Nephron progenitor cell (in vitro differentiated cells): ENCODE results near the gene CRISPLD2.

Experiments used
- DNase-seq: peaks from one replicate; pipeline ENCODE4 v3.0.0; 2021
- H3K27ac Mint-ChIP-seq: 2 replicates; pipeline ENCODE4 v1.8.0; 2021; ENCODE audit warnings: mild to moderate bottlenecking, moderate library complexity, mixed read lengths
- H3K27me3 Mint-ChIP-seq: 2 replicates; pipeline ENCODE4 v1.8.0; 2021; ENCODE audit warnings: mild to moderate bottlenecking, low read depth, mixed read lengths; ENCODE audit not compliant: poor library complexity
- H3K36me3 Mint-ChIP-seq: 2 replicates; pipeline ENCODE4 v1.8.0; 2021; ENCODE audit warnings: low read depth, mixed read lengths
- H3K4me1 Mint-ChIP-seq: 2 replicates; pipeline ENCODE4 v1.8.0; 2021; ENCODE audit warnings: mixed read lengths
- H3K4me3 Mint-ChIP-seq: 2 replicates; pipeline ENCODE4 v1.8.0; 2021; ENCODE audit warnings: mild to moderate bottlenecking, moderate library complexity, mixed read lengths
- H3K9me3 Mint-ChIP-seq: 2 replicates; pipeline ENCODE4 v1.8.0; 2021; ENCODE audit warnings: mild to moderate bottlenecking, moderate library complexity, mixed read lengths
- CTCF ChIP-seq: fragments of 200-600 bp; sonication (generic); IDR thresholded peaks from 2 replicates; pipeline ENCODE4 v1.5.0; 2021; ENCODE audit warnings: antibody characterized with exemption

Gene CRISPLD2

GRCh38 chr16:84896847-84897246 lies 77.1 kb downstream of the CRISPLD2 start:
- Mint-ChIP-seq H3K4me3 (no peak overlapping the region), H3K36me3 (no peaks in the 10 kb centered on the region), H3K9me3 (peaks cover 7% of the 10 kb centered on the region), H3K27ac (no peak overlapping the region), H3K4me1 (peaks cover 6% of the 10 kb centered on the region), H3K27me3 (peaks cover 23% of the 10 kb centered on the region)
- no peak for DNase-seq
- no peak for TF ChIP-seq CTCF

- H3K9me3 Mint-ChIP-seq = peaks cover 7% of the 10 kb centered on the region
- H3K4me1 Mint-ChIP-seq = no peaks in the 10 kb centered on the region
- no peaks in the 10 kb centered on the region for H3K36me3 Mint-ChIP-seq
- H3K27me3 Mint-ChIP-seq = peaks cover 21% of the 10 kb centered on the region
- TF ChIP-seq CTCF = no peak
- H3K27ac Mint-ChIP-seq = no peak overlapping the region
- DNase-seq = no peak
- H3K4me3 Mint-ChIP-seq = no peak overlapping the region
Observed at GRCh38 chr16:84897911-84898377, 78.2 kb downstream of the CRISPLD2 start.

- peaks cover 7% of the 10 kb centered on the region for H3K9me3 Mint-ChIP-seq
- H3K4me3 Mint-ChIP-seq = no peak overlapping the region
- no peak for TF ChIP-seq CTCF
- H3K27ac Mint-ChIP-seq = no peak overlapping the region
- no peaks in the 10 kb centered on the region for H3K4me1 Mint-ChIP-seq
- H3K36me3 Mint-ChIP-seq = no peaks in the 10 kb centered on the region
- peaks cover 18% of the 10 kb centered on the region for H3K27me3 Mint-ChIP-seq
- DNase-seq = no peak
Observed at GRCh38 chr16:84898447-84898846, 78.7 kb downstream of the CRISPLD2 start.

- Mint-ChIP-seq H3K27me3 (peaks cover 13% of the 10 kb centered on the region), H3K36me3 (no peaks in the 10 kb centered on the region), H3K9me3 (peaks cover 3% of the 10 kb centered on the region), H3K4me1 (no peaks in the 10 kb centered on the region), H3K27ac (no peak overlapping the region), H3K4me3 (no peak overlapping the region)
- DNase-seq = no peak
- no peak for TF ChIP-seq CTCF
Observed at GRCh38 chr16:84899414-84899813, 79.6 kb downstream of the CRISPLD2 start.

GRCh38 chr16:84905965-84906460 lies 86.2 kb downstream of the CRISPLD2 start:
- no peak overlapping the region for H3K27ac Mint-ChIP-seq
- no peak for TF ChIP-seq CTCF
- peaks cover 12% of the 10 kb centered on the region for H3K27me3 Mint-ChIP-seq
- no peak for DNase-seq
- H3K4me1 Mint-ChIP-seq = peaks cover 12% of the 10 kb centered on the region
- H3K4me3 Mint-ChIP-seq = no peak overlapping the region
- H3K36me3 Mint-ChIP-seq = no peaks in the 10 kb centered on the region
- peaks cover 3% of the 10 kb centered on the region for H3K9me3 Mint-ChIP-seq

- H3K27me3 Mint-ChIP-seq = peaks cover 12% of the 10 kb centered on the region
- no peak for DNase-seq
- H3K4me1 Mint-ChIP-seq = peaks cover 12% of the 10 kb centered on the region
- no peaks in the 10 kb centered on the region for H3K36me3 Mint-ChIP-seq
- peaks cover 3% of the 10 kb centered on the region for H3K9me3 Mint-ChIP-seq
- H3K4me3 Mint-ChIP-seq = no peak overlapping the region
- H3K27ac Mint-ChIP-seq = no peak overlapping the region
- TF ChIP-seq CTCF = no peak
Observed at GRCh38 chr16:84907051-84907450, 87.3 kb downstream of the CRISPLD2 start.
